Stimulated activated CD8-positive, alpha-beta memory T cell treated with anti-CD3 and anti-CD28 coated beads, Interleukin-12 subunit alpha, Interleukin-12 subunit beta, amount 100 ng/mL, for 24 hours (primary cell): ENCODE measurements around the gene FMN1.

Source experiments
- DNase-seq: peaks from one replicate; pipeline ENCODE4 v3.0.0-alpha.2; 2020; ENCODE audit errors: extremely low read depth

Gene FMN1

DNA sequence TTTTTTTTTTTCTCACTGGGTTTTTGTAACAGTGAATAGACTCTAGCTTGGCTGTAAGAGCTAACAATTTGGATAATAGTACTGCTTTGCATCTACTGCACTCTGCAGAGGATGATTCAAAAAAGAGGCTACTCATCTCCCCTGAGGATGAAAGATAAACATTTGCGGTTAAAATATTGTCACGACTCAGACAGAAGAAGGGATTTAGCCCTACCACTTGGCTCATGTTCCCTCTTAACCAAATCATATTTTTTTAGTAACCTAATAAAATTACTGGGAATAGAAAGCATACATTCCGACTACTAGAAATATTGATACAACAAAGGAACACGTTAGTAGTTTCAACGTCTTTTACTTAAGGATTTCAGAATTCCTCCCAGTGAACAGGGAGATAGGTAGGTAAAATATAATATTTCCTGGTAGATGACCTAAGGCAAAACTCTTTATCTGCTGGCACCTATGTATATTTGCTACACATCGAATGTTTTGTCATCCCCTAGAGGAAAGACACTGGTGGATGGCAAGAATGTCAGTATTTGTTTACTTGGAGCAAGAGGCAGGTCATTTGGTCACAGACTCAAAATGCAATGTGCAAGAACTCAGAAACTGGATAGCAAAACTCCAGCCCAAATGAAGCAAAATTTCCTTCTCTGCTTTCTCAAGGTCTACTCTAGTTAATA lies 365.9 kb downstream of the FMN1 start:
- no peak for DNase-seq

DNA sequence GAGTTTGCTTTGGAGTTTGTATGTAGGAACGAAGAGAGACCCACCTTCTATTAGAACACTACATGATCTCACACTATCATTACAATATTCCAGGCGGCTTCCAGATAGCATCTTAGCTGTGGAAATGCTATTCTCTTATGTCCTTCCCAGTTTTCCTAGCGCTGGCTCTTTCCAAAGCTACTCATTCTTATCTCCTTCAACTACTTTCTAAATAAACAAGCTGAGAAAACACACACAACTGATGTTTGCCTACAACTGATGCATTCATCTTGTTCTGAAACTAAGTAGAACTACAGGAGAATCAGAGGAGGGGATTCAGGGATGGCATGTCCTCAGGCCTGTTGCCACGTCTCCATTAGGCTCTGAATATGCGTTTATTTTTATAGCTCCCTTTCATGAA lies 367.8 kb downstream of the FMN1 start:
- DNase-seq, result no peak

DNA sequence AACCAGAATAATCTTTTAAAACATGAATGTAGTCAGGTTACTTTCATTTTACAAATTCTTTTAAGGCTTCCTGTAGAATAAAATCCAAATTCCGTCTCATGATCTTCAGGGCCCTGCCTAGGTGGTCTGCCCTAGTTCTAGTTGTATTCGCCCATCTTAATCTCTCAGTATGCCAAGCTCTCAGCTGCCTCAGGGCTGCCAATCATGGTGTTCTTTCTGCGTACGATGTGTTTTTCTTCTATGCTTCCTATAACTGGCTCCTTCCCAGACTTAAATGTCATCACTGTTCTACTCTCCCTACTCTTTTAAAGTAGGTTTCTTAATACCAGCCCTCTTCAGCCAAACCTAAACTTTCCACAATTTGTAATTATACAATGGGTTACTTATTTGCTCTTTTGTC lies 369.3 kb downstream of the FMN1 start:
- DNase-seq, result no peak

DNA sequence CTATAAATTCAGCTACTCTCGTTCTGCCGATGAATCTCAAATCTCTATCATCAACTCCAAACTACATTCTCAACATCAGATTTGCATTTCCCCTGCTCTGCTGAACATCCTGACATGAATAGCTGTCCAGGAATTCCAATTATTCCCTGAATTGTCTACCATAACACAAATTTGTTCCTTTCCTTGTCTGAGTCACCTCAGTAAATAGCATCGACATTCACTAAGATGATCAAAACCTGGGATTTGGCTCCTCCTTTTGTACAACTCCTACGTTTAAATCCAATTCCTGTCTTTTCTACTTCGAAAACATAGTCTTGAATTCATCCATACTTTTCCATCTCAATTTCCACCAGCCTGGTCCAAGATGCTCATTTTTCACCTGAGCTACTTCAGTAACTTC lies 369.7 kb downstream of the FMN1 start:
- DNase-seq, result no peak

DNA sequence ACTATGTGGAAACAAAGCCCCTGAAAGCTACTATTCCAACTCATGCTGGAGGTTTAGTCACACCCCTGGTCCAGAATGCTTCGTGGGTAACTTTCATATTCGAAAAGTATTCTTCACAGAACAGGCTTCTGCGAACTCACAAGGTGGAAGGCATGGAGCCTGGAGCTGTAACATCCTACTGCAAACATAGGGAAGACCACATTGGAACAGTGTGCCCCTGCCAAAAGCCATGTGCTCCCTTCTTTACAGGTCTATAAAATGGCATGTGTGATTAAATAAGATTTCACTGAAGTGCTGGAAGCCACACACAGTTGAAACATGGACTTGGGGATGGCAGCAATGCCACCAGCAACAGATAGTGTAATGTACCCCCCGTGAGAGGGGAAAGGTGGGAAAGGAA lies 370.8 kb downstream of the FMN1 start:
- no peak for DNase-seq

DNA sequence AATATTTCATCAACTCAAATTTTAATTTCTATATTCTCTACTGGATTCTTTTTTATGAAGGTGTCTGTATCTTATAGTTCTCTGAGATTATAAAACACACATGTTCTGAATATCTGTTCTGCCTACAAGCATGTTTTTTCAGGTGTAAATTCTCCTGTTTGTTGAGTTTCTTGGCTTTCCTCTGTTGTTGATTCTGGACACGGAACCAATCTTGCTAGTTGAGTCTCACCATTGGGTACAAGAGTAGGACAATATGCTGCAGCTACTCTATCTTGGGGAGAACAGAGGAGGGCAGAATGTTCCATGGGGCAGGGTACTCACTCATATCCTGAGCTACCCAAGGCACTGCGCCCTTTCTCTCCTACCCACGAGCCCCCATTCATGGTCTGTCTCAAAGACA lies 371.8 kb downstream of the FMN1 start:
- no peak for DNase-seq

DNA sequence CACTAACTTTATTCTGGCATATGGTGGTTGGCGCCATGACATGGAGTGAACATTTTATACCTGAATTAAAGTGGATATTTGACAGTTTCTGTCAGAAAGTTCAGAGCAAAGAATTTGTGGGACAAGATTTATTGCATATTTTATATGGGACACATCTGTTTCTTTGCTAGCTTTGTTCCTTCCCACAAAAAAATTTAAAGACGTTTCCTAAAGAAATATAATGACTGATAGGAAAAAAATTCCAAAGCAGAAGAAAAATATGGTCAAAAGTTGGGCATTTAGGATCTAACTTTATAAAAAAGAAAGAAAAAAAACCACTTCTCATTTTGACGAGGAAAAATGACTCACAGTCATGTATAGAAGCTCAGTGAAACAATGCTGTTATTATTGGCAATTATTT lies 375.1 kb downstream of the FMN1 start:
- no peak for DNase-seq

DNA sequence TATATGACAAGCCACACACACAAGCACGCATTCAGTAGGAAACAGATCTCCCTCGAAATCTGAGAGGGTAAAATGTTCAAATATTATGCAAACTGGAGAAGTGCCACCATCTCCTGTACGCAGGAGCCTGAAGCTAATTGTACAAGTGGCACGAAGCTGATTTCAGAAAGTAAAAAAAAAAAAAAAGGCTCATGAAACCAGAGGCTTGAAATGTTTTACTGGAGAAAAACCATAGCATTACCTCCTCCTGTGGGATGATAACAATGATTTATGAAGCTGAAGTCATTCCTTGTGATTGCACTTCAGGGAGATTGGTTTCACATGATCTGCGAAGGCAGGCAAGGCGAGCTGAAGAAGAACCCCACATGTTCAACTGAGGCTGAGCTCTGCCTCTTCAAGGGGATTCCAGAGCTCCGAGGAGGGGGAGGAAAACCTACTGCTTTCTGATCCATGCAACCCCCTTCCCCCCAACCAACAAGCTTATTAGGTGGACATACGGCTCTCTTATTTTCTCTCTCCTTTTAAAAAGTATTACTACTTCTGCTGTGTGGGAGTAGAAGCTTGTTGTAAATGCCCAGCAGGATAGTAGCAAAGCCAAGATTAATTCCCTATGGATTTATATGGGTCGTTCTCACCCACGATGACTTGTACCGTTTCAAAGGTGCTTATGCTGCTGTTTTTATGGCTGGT lies 375.6 kb downstream of the FMN1 start:
- DNase-seq, result no peak

DNA sequence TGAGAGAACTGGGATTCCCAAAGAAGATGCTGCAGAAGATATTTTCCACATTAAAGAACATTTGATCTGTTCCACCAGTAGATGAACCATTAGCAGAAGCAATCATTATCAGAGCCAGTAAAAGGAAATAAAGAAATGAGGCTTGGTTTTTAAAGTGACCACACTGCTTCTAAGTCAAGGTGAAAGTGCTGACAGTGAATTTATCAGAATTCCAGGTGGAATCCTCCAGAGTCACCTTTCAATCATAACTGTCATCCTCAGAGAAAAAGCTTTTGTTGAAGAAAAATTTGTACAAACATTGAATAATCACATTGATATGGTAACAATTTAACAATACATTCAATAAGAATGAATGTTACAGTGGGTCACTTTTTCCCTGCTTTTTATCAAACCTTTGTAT lies 376.9 kb downstream of the FMN1 start:
- DNase-seq, result no peak

DNA sequence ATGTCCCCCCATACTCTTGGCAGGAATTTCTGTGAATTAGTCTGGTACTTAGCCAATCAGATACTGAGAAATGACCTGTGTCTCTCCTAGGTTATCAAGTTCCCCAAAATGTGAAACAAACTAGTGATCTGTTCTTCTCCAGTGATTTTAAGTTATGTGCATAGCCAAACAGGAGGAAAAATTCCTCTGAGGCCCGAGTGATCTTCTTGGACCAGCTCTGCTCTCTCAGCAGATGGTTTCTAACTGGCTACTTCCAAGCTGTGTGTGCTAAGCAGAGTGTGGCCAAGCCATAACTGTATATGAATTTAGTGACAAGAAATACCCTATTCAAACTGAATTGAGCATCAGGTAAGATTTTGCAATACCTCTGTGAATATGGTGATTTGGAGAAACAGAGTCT lies 387.2 kb downstream of the FMN1 start:
- DNase-seq, result no peak

DNA sequence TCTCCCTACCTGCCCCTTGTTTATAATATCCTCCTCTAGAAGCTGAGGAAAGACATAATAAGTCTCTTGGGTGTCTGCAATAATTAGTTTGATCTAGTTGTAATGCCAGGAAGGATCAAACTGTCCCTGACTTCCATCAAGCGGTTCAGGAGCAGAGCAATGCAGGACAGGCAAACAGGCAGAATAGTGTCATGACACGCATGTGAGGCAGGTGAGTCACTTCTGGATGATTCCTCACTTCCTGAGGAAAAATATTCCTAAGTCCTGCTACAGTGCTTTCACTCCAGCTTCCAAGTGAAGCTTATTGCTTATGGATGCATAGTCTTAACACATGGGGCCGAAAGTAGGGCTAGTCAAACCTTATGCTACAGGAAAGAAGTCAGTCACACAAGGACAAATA lies 390.9 kb downstream of the FMN1 start:
- no peak for DNase-seq

DNA sequence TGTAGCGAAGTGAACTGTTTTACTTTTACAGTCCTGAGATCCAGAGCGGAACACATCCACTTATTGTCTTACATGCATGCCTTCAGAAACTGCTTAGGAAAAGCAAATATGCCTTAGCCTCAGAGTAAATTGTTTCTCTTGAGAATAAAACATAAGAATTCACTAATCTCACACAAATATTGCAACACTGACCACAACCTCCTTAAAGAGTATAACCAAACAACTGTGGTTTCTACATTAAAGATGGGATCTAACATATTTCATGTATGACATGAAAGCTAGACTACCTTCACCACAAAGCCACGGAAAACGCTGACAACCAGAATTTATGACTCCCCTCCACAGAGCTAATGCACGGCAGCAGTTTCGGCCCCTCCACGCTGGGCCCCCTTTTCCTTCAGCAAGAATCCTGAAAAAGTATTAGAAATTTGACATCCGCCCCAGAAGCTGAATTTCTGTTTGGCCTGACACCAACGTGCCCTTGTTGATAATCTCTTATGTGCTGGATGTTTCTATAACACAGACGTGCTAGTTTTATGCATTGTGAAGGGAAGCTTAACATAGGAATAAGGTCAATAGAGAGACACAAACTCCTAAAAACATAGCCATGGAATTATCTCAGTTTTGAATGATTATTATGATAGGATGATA lies 392.1 kb downstream of the FMN1 start:
- no peak for DNase-seq

DNA sequence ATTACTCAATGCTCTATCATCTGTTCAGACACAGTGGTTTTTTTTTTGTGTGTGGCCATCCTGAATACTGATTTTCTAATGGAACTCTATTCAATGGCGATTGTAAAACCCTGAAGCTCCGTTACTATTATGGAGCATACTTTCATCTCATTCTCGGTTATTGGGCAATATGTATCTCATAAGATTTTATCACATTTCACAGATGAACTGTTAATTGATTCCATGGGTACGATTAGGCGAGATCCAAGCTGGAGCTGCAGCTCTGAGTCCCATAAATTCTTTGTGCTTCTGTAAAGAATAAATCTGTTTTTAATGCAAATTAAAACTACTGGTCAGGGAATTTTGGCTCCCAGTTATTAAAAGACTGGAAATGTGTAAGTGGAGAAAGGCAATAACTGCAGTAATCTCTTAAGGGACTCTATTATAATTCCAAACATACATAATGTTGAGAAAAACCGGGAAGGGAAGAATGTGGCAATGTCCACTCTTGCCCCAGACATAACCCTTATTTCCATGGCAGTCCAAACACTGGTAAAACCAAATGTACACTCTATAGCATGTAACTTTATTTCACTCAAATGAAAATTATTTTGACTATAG lies 394.5 kb downstream of the FMN1 start:
- no peak for DNase-seq

DNA sequence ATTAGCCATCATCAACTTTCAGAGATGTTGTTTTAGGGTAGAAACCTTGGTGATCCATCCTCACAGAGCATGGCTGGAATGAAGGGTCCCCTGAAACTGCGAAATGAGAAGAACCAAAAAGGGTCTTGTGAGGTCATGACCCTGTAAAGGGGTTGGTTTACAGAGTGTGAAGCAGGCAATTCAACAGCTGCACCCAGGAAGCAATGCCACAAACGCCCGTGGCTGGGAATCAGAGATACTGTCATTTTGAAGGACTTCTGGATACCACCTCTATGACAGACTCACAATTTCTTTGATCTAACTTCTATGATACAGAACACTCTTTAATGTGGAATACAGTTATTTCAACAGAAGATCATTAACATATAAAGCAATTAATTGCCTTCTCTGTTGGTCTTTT lies 397.7 kb downstream of the FMN1 start:
- no peak for DNase-seq

DNA sequence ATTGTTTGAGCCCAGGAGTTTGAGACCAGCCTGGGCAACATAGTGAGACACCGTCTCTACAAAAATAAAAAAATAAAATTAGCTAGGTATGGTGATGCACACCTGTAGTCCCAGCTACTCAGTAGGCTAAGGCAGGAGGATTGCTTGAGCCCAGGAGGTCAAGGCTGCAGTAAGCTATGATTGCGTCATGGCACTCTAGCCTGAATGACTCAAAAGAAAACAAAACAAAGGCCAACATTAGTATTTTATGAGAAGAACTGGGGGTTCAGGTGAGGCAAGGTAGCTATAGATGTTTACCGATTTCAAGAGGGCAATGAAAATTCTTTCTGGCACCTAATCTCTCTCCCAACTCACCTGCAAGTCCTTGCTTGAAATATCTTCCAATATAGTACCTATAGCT lies 399.5 kb downstream of the FMN1 start:
- DNase-seq, result no peak

DNA sequence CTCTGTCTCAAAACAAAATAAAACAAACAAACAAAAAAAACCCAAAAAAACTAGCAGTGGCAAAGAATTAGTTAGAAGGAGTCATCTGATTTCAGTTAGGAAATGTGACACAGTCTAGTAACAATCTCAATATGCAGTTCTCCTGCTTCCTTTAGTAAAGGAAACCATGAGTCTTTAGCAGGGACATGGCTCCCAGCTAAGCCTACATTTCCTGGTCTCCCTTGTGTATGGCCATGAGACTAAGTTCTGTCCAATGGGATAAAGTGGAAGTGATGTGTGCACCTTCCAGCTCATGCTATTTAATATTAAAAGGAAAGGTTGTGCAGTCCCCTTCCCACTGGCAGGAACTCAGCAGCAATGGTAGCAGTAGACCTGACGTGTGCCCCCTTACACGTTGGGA lies 402.1 kb downstream of the FMN1 start:
- DNase-seq, result no peak

DNA sequence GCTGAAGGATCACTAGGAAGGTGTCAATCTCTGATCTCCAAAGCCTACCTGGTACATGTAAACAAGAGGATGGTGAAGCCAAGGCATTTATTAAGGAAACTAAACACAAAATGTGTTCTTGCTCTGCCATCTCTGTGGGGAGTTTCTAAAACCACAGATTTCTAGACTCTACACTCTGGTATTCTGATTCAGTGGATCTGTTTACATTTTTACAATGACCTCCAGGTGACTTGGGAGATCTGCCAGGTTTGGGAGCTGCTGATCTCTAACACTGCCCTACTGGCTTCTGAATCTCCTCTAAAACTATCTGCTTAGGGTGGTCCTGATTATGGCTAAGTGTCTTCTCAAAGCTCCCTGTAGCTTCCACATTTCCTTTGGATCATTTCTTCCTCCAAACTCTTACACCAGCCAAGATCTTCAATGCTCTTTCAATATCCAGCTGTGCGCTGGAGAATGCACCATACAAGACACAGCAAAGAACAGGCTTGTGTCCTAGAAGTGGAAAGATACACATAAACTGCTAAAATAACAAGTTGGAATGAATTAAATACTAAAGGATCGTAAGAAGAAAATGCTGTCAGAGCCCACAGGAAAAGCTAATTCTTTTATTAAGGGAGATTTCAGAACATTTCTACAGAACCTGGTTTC lies 404.0 kb downstream of the FMN1 start:
- DNase-seq, result no peak

DNA sequence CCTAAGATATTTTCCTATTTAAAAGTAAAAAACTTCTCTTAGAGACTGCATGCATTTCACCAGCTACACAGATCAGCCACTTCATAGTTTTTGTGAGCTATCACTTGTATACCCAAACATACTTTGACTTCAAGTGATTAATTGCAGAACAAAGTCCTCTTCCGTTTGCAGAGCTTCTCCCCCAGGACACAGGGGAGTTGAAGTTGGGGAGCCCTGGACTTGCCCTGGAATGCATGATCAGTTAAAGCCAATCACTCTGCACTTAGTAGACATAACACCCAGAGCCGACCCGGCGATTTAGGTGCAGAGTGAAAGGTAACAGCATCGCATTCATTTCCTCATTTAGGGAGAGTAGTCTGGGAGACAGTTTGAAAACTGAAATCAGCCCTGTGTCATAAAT lies 406.6 kb downstream of the FMN1 start:
- no peak for DNase-seq

DNA sequence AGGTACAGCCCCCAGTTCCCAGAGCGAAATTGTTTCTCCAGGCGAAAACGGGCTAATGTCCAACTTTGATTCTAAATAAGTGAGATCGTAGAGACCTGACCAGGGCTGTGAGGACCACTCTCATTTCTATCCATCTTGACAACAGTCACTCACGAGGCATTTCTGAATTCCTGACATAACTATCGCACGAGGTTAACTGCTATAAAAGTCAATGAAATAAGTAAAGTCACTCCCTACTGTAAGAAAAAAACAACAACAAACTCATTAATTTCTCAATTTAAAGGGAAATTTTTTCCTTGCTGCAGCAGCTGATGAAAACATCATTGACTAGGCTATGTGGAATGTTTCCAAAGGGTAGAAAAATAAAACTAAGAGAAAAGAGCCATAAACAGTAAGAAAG lies 407.6 kb downstream of the FMN1 start:
- no peak for DNase-seq

DNA sequence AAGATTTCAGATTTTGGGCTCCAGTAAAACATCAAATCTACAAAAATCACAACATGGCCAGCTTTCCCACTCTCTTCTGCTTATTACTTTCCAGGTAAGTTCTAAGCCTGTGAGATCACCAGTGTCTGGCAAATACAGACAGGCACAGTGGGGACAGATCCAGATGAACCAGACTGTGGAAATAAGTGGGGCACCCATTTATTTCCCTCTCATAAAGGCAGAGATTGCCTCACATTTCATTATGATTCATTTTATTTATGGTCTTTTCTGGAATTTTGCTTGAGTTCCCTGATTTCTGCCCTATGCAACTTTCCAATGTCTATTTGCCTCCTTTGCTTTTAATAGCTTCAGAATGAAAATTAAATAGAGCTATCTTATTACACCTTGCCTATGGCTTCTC lies 409.9 kb downstream of the FMN1 start:
- no peak for DNase-seq

DNA sequence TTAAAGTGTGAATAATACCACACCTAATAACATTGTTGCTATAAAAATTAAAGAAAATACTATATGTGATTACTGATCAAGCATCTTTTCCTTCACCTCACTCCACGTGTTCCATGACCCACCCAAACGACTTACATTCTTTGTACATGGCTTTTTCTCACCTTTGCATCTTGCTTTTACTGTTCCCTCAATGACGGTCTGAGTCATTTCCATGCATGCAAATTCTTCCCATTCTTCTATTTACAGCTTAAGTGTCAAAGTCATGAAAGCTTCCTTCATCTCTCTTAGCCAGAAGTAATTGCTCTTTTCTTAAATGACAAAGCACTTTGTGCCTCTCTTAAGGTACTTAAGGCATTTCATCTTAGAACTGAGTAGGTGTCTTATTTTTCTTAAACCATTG lies 412.7 kb downstream of the FMN1 start:
- no peak for DNase-seq

DNA sequence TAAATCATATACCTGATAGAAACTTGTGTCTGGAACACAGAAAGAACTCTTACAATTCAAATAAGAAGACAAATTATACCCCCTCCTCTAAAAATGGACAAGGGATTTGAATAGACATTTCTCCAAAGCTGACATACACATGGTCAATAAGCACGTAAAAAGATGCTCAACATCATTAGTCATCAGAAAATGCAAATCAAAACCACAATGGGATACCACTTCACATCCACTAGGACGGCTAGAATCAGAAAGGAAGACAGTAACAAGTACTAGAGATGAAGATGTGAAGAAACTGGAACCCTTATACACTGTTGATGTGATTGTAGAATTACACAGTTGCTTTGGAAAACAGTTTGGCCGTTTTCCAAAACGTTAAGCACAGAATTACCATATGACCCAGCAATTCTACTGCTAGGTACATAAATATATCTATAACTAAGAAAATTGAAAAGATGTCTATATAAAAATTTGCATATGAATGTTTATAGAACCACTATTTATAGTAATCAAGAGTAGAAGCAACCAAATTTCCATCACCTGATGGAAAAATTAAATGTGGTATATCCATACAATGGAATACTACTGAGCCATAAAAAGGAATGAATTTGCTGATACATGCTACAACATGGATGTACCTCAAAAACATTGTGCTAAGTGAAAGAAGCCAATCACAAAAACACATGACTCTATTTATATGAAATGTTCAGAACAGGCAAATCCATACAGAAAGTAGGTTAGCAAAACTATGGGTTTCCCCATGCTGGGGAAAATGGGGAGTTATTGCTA lies 415.9 kb downstream of the FMN1 start:
- no peak for DNase-seq
